Calu3 (cell line): Measurements from ENCODE around the gene TNFRSF21. TPM values are rescaled to one million over a fixed set of nuclear protein-coding genes. Genes with fewer than 3 reads are reported as not detected.
"Not testable (repeated sequence)": the region's sequence is repeated elsewhere in the genome, so short reads cannot be mapped to it uniquely, and the experiment has no call there.

Experiments
- BruUV-seq: library from RNA; stranded (reverse); fragments of 400-500 nt; replicated peaks from 2 replicates; lab custom pipeline; 2021; lab: Mats Ljungman, UMichigan
- CTCF ChIA-PET: fragments of 300-600 bp; sonication (Branson Sonifier 250); formaldehyde crosslinking; loops from one replicate; lab custom pipeline; 2022; ENCODE audit warnings: antibody characterized with exemption; lab: Charles Lee
- DNase-seq: peaks from one replicate; pipeline ENCODE4 v3.0.0; 2022
- H3K27ac Mint-ChIP-seq: one replicate; pipeline ENCODE4 v1.8.0; 2022; ENCODE audit warnings: mixed read lengths; ENCODE audit not compliant: unreplicated experiment
- H3K27me3 Mint-ChIP-seq: one replicate; pipeline ENCODE4 v1.8.0; 2022; ENCODE audit warnings: mixed read lengths; ENCODE audit not compliant: unreplicated experiment
- H3K36me3 Mint-ChIP-seq: one replicate; pipeline ENCODE4 v1.8.0; 2022; ENCODE audit warnings: mild to moderate bottlenecking, moderate library complexity, mixed read lengths; ENCODE audit not compliant: insufficient read depth, unreplicated experiment
- H3K4me1 Mint-ChIP-seq: one replicate; pipeline ENCODE4 v1.8.0; 2022; ENCODE audit warnings: mild to moderate bottlenecking, low read depth, mixed read lengths; ENCODE audit not compliant: unreplicated experiment
- H3K4me3 Mint-ChIP-seq: one replicate; pipeline ENCODE4 v1.8.0; 2022; ENCODE audit warnings: mild to moderate bottlenecking, low read depth, moderate library complexity, mixed read lengths; ENCODE audit not compliant: unreplicated experiment
- H3K9me3 Mint-ChIP-seq: one replicate; pipeline ENCODE4 v1.8.0; 2022; ENCODE audit warnings: low read depth, mixed read lengths; ENCODE audit not compliant: unreplicated experiment
- intact Hi-C: fragments of 100-400 bp; cut with micrococcal nuclease; formaldehyde crosslinking; loops from one replicate; pipeline ENCODE4 v1.10.0; 2022; ENCODE audit not compliant: unreplicated experiment
- total RNA-seq: library from RNA; stranded (reverse); gene quantifications from 2 replicates; pipeline ENCODE4 v1.2.3, GENCODE V29; 2022
- TF ChIP-seq, protein P1 (sequence below): fragments of 200-600 bp; IDR thresholded peaks from one replicate; pipeline ENCODE4 v1.8.0; 2022; ENCODE audit warnings: antibody characterized with exemption; ENCODE audit not compliant: unreplicated experiment

TNFRSF21 gene
- total RNA-seq, 1 experiment from 2014 or later, result 255 TPM

DNA sequence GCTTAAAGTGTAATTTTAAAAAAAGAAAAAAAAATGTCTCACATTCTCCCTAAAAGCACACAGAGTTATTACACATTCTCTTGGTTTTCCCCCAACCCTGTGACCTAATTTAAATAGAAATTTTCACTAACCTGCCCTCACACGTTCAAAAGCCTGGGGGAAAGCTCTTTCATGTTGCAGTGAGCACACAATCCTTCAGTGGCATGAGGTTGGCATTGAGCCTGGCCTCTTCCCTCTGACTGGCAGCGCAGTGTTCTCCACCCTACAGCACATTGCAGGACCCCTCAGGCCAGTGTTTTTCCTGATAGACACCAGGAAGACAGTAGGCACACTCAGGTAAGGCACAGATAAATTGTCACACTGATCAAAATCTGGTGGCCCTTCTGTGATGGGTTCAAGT lies 34.1 kb downstream of the TNFRSF21 start:
- Mint-ChIP-seq H3K36me3 (peaks cover 91% of the 10 kb centered on the region), H3K4me3 (no peak overlapping the region), H3K9me3 (no peaks in the 10 kb centered on the region), H3K4me1 (peaks cover 43% of the 10 kb centered on the region), H3K27ac (peak overlapping the region; percentile 60), H3K27me3 (no peaks in the 10 kb centered on the region)
- CTCF ChIA-PET, result no interaction called here
- intact Hi-C loops, result no loop called here
- TF ChIP-seq, protein P1, sequence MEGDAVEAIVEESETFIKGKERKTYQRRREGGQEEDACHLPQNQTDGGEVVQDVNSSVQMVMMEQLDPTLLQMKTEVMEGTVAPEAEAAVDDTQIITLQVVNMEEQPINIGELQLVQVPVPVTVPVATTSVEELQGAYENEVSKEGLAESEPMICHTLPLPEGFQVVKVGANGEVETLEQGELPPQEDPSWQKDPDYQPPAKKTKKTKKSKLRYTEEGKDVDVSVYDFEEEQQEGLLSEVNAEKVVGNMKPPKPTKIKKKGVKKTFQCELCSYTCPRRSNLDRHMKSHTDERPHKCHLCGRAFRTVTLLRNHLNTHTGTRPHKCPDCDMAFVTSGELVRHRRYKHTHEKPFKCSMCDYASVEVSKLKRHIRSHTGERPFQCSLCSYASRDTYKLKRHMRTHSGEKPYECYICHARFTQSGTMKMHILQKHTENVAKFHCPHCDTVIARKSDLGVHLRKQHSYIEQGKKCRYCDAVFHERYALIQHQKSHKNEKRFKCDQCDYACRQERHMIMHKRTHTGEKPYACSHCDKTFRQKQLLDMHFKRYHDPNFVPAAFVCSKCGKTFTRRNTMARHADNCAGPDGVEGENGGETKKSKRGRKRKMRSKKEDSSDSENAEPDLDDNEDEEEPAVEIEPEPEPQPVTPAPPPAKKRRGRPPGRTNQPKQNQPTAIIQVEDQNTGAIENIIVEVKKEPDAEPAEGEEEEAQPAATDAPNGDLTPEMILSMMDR, result no peak
- no peak for DNase-seq
- no TSS peak for BruUV-seq

DNA sequence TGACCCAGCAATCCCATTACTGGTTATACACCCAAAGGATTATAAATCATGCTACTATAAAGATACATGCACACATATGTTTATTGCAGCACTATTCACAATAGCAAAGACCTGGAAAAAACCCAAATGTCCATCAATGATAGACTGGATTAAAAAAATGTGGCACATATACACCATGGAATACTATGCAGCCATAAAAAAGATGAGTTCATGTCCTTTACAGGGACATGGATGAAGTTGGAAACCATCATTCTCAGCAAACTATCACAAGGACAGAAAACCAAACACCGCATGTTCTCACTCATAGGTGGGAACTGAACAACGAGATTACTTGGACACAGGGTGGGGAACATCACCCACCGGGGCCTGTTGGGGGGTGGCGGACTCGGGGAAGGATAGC lies 34.6 kb downstream of the TNFRSF21 start:
- DNase-seq, intact Hi-C loops, H3K27me3 Mint-ChIP-seq, H3K9me3 Mint-ChIP-seq, H3K27ac Mint-ChIP-seq, BruUV-seq, CTCF ChIA-PET, H3K4me3 Mint-ChIP-seq: not testable (repeated sequence)
- Mint-ChIP-seq H3K36me3 (peaks cover 95% of the 10 kb centered on the region), H3K4me1 (peaks cover 48% of the 10 kb centered on the region)

DNA sequence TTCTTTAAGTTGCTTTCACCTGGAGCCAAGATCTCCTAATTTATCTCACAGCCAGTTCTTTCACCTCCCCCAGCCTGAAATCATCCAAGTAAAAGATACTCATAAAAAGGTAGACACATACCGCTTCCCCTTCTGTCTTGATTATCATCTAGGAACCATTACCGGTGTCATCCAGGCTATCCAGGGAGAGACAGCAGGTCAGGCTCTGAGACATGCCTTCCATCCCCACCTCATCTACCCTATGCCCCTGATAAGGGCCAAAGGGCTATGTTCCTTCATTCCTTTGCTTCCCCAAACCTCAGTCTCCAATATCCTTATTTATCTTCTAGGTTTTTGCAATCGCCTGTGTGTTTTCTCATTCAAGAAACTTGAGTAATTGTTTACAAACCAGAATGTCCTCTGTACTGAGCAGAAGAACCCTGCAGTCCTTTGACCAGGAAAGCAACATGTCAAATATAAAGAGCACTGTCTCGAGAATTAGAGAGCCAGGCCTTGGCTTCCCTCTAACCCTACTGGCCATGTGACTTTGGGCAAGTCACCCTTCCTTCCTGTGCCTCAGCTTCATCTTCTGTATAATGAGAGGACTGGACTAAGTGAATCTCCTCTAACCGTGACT lies 41.0 kb downstream of the TNFRSF21 start:
- DNase-seq, result no peak
- H3K9me3 Mint-ChIP-seq, result no peaks in the 10 kb centered on the region
- intact Hi-C loops, result no loop called here
- H3K27me3 Mint-ChIP-seq, result no peaks in the 10 kb centered on the region
- H3K27ac Mint-ChIP-seq, result peak overlapping the region; percentile 41
- no TSS peak for BruUV-seq
- CTCF ChIA-PET, result no interaction called here
- H3K36me3 Mint-ChIP-seq, result peaks cover 85% of the 10 kb centered on the region
- no peak overlapping the region for H3K4me3 Mint-ChIP-seq
- H3K4me1 Mint-ChIP-seq, result peaks cover 69% of the 10 kb centered on the region
- TF ChIP-seq, protein P1, result no peak

DNA sequence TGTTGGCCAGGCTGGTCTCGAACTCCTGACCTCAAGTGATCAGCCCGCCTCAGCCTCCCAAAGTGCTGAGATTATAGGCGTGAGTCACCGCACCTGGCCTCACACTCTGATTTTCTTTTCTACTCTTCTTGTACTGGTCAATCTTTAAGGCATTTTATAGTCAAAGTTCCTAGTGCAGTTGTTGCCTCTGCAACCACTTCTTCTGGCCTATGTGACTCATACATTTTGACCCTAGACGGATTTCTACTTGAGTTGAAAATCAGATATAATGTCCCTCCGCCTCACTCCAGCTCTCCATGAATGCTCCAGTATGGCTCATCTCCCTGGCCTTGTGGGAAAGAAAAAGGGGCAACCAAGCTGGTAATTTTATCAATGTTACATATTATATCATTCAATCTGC lies 42.4 kb downstream of the TNFRSF21 start:
- CTCF ChIA-PET, result no interaction called here
- Mint-ChIP-seq H3K27me3 (no peaks in the 10 kb centered on the region), H3K9me3 (no peaks in the 10 kb centered on the region), H3K27ac (no peak overlapping the region), H3K4me1 (peaks cover 76% of the 10 kb centered on the region), H3K4me3 (no peak overlapping the region), H3K36me3 (peaks cover 85% of the 10 kb centered on the region)
- intact Hi-C loops, result no loop called here
- TF ChIP-seq, protein P1, result no peak
- DNase-seq, result no peak
- no TSS peak for BruUV-seq

DNA sequence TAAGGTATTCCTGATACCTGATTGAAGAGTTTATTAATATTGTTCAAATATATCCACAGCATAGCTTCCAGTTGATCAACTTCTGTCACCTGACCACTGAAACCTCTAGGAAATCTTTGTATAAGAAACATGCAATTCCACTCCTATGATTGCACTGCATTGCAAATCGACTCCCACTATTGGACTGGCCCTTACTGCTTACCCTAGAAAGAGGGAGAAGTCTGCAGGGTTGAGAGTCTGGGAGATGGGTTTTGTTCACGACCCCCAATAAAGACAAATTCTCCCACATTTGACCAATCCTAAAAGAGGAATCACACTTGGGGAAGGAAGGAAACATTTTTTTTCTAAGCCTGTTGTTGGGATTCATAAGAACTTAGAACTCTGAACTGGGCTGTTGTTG lies 43.7 kb downstream of the TNFRSF21 start:
- intact Hi-C loops, result no loop called here
- CTCF ChIA-PET, result no interaction called here
- TF ChIP-seq, protein P1, result no peak

More for the DNA sequence above, 43.7 kb downstream of the TNFRSF21 start:
- H3K36me3 Mint-ChIP-seq, result peaks cover 86% of the 10 kb centered on the region
- H3K9me3 Mint-ChIP-seq, result no peaks in the 10 kb centered on the region
- H3K4me1 Mint-ChIP-seq, result peaks cover 76% of the 10 kb centered on the region
- no TSS peak for BruUV-seq
- H3K4me3 Mint-ChIP-seq, result no peak overlapping the region
- peak overlapping the region; percentile 60 for H3K27ac Mint-ChIP-seq
- H3K27me3 Mint-ChIP-seq, result no peaks in the 10 kb centered on the region
- DNase-seq, result no peak
